Measurements from ENCODE around the gene EXOSC10.
"Not testable (repeated sequence)": the region's sequence is repeated elsewhere in the genome, so short reads cannot be mapped to it uniquely, and the experiment has no call there.

Gene EXOSC10

DNA sequence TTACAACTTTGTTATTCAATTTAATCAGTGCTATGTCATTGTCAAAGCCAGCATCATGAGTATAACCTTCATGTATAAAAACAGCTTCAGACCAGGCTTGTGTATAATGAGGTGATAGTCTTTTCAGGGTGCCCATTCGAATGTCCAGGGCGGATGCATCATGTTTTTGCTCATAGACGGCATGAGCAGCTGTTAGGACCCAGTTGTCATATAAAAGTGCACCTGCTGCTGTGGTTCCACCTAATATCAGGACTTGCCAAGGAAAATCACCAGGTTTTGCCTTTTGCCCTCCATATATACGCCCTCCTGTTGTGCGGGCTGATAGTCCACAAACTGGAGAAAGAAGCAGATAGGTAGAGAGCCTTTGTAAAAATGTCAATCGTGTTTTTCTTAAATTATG lies 72.4 kb downstream of the EXOSC10 start:
- H3K27ac Mint-ChIP-seq, result no peak overlapping the region
- peaks cover 77% of the 10 kb centered on the region for H3K36me3 Mint-ChIP-seq
- H3K4me1 Mint-ChIP-seq, result peaks cover 23% of the 10 kb centered on the region
- no peaks in the 10 kb centered on the region for H3K9me3 Mint-ChIP-seq
- DNase-seq (ENCODE audit: low spot score in 2 of 2) (no peak), ATAC-seq (no peak)
- H3K4me3 Mint-ChIP-seq, result no peak overlapping the region

DNA sequence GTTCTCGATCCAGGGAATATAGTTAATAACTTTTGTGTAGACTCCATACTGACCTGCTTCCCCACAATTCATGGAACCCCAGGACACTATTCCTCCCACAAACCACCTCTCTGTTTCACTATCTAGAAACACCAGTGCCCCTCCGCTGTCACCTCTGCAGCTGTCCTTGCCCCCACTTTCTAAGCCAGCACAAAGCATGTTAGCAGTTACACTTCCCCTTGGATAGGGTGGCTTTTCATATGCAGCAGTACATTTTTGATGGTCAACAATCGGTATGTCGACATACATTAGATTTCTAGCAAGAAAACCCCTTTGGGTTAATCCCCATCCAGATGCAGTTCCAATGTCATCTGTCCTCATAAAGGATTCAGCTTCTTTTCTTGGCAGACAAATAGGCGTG lies 72.8 kb downstream of the EXOSC10 start:
- DNase-seq (ENCODE audit: low spot score in 2 of 2) (no peak), ATAC-seq (no peak)
- Mint-ChIP-seq H3K4me1 (peaks cover 27% of the 10 kb centered on the region), H3K4me3 (no peak overlapping the region), H3K27ac (no peak overlapping the region), H3K36me3 (peaks cover 81% of the 10 kb centered on the region), H3K9me3 (no peaks in the 10 kb centered on the region)

DNA sequence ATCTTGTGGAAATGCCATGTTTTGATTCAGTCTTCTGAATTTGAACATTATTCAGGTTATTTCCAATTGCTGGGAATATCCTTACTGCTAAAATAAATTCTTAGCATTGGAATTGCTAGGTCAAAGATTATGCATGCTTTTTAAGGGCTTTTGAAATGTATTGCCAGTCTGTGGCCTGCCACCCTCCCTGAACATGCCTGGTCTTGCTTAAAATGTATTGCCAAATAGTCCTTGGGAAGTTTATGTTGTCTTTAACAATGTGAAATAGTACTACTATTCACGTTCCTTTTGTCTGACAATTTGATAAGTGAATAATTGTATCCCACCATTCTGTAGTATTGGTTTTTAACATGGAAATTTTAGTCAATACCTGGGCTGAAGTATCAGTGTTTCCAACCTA lies 73.6 kb downstream of the EXOSC10 start:
- Mint-ChIP-seq H3K4me1 (peaks cover 29% of the 10 kb centered on the region), H3K36me3 (peaks cover 90% of the 10 kb centered on the region), H3K4me3 (no peak overlapping the region), H3K27ac (no peak overlapping the region), H3K9me3 (no peaks in the 10 kb centered on the region)
- no peak for ATAC-seq
- no peak for DNase-seq (ENCODE audit: low spot score in 2 of 2)

DNA sequence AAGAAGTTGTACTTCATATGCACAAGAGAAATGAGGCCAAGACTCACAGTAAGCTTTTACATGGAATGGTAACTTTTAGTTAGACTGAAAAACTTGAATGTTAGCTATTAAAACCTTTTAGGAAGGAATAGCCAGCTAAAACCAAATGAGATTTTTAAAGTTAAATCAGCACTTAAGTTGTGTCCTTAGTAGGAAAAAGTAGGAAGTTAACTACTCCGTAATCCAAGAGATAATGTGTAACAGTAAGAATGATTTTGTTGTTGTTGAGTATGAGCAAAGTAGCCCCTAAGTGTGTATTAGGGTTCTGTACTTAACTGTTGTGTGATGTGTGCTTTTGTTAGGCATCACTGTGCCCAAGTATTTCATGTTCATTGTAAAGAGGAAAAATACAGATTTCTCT lies 74.1 kb downstream of the EXOSC10 start:
- H3K27ac Mint-ChIP-seq, result no peak overlapping the region
- H3K36me3 Mint-ChIP-seq, result peaks cover 94% of the 10 kb centered on the region
- DNase-seq (ENCODE audit: low spot score in 2 of 2) (no peak), ATAC-seq (no peak)
- H3K9me3 Mint-ChIP-seq, result no peaks in the 10 kb centered on the region
- H3K4me3 Mint-ChIP-seq, result no peak overlapping the region
- H3K4me1 Mint-ChIP-seq, result peaks cover 29% of the 10 kb centered on the region

DNA sequence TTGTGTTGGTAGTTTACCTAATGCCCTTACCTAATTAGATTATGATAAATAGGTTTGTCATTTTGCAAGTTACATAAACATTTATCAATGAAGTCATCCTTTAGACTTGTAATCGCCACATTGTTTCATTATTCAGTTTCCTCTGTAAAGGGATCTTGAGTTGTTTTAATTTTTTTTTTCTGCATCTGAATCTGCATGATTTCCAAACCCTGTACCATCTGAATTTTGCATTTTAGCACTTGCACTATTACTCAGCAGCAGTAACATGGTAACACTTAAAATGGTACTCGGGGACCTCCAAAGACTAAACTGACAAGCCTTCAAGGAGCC lies 74.8 kb downstream of the EXOSC10 start:
- ATAC-seq (no peak), DNase-seq (ENCODE audit: low spot score in 2 of 2) (no peak)
- peak overlapping the region; percentile 38 for H3K27ac Mint-ChIP-seq
- H3K4me1 Mint-ChIP-seq, result peaks cover 29% of the 10 kb centered on the region
- peaks cover 97% of the 10 kb centered on the region for H3K36me3 Mint-ChIP-seq
- H3K9me3 Mint-ChIP-seq, result no peaks in the 10 kb centered on the region
- H3K4me3 Mint-ChIP-seq, result no peak overlapping the region

DNA sequence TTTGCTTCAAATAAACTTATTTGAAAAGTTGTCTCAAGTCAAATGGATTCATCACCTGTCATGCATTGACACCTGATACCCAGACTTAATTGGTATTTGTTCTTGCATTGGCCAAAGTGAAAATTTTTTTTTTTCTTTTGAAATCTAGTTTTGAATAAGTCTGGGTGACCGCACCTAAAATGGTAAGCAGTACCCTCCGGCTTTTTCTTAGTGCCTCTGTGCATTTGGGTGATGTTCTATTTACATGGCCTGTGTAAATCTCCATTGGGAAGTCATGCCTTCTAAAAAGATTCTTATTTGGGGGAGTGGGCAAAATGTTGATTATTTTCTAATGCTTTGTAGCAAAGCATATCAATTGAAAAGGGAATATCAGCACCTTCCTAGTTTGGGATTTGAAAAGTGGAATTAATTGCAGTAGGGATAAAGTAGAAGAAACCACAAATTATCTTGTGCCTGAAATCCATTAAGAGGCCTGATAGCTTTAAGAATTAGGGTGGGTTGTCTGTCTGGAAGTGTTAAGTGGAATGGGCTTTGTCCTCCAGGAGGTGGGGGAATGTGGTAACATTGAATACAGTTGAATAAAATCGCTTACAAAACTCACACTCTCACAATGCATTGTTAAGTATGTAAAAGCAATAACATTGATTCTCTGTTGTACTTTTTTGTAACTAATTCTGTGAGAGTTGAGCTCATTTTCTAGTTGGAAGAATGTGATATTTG lies 75.4 kb downstream of the EXOSC10 start:
- H3K4me3 Mint-ChIP-seq, result no peak overlapping the region
- H3K9me3 Mint-ChIP-seq, result no peaks in the 10 kb centered on the region
- H3K4me1 Mint-ChIP-seq, result peaks cover 29% of the 10 kb centered on the region
- DNase-seq (ENCODE audit: low spot score in 2 of 2) (no peak), ATAC-seq (no peak)
- peaks cover 97% of the 10 kb centered on the region for H3K36me3 Mint-ChIP-seq
- H3K27ac Mint-ChIP-seq, result peak overlapping the region; percentile 38

DNA sequence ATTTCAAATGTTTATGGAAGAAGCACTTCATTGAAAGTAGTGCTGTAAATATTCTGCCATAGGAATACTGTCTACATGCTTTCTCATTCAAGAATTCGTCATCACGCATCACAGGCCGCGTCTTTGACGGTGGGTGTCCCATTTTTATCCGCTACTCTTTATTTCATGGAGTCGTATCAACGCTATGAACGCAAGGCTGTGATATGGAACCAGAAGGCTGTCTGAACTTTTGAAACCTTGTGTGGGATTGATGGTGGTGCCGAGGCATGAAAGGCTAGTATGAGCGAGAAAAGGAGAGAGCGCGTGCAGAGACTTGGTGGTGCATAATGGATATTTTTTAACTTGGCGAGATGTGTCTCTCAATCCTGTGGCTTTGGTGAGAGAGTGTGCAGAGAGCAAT lies 76.5 kb downstream of the EXOSC10 start:
- Mint-ChIP-seq H3K9me3 (no peaks in the 10 kb centered on the region), H3K4me3 (no peak overlapping the region), H3K36me3 (peaks cover 98% of the 10 kb centered on the region), H3K27ac (no peak overlapping the region), H3K4me1 (peaks cover 36% of the 10 kb centered on the region)
- DNase-seq (ENCODE audit: low spot score in 2 of 2) (no peak), ATAC-seq (no peak)

DNA sequence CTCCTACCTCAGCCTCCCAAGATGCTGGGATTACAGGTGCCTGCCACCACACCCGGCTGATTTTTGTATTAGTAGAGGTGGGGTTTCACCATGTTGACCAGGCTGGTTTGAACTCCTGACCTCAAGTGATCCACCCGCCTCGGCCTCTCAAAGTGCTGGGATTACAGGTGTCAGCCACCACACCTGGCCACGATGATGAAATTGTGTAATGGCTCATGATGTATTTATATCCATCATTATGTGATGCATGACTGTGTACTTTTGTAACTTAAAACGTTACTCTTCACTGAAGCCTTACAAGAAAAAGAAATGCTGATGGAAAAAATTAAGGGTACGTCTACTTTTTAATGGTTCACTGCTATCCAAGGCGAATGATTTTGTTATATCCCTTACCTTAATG lies 79.7 kb downstream of the EXOSC10 start:
- Mint-ChIP-seq H3K9me3 (no peaks in the 10 kb centered on the region), H3K27ac (no peak overlapping the region), H3K4me1 (peaks cover 36% of the 10 kb centered on the region), H3K36me3 (peaks cover 100% of the 10 kb centered on the region), H3K4me3 (no peak overlapping the region)
- no peak for ATAC-seq
- no peak for DNase-seq (ENCODE audit: low spot score in 2 of 2)

DNA sequence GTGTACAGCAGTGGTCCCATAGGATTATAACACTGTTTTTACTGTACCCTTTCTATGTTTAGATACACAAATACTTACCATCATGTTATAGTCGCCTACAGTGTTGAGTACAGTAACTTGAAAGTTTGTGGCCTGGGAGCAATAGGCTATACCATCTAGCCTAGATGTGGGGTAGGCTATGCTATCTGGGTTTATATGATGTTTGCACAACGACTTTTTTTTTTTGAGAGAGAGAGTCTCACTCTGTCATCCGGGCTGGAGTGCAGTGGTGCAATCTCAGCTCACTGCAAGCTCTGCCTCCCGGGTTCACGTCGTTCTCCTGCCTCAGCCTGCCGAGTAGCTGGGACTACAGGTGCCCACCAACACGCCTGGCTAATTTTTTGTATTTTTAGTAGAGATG lies 80.3 kb downstream of the EXOSC10 start:
- not testable (repeated sequence) for DNase-seq (ENCODE audit: low spot score in 2 of 2); H3K27ac Mint-ChIP-seq; H3K9me3 Mint-ChIP-seq; H3K4me3 Mint-ChIP-seq; ATAC-seq
- Mint-ChIP-seq H3K36me3 (peaks cover 100% of the 10 kb centered on the region), H3K4me1 (peaks cover 36% of the 10 kb centered on the region)
